ENCODE data around the gene LRRC42. TPM values are rescaled to one million over a fixed set of nuclear protein-coding genes. Genes with fewer than 3 reads are reported as not detected.

Gene LRRC42
- total and polyA plus RNA-seq, 7 donors: 15.2 to 25.4 (median 19.6) TPM

GRCh38 chr1:53962395-53962794 is 16.2 kb downstream of the LRRC42 start:
- no peaks in the 10 kb centered on the region for H3K9me3 ChIP-seq
- no peak for DNase-seq
- H3K27ac ChIP-seq: no peak overlapping the region
- intact Hi-C loops (cut with DNase I): no loop called here
- H3K36me3 ChIP-seq: peaks cover 21 to 83% (median 41%) of the 10 kb centered on the region in 4 donors
- WGBS, 2 donors: 96 to 98% methylated on average over 4 of the region's 4 CpGs
- no peak for TF ChIP-seq POLR2AphosphoS5 (IDR thresholded peaks at IDR 0.05)
- TF ChIP-seq CTCF (IDR thresholded peaks at IDR 0.05): no peak
- TF ChIP-seq POLR2A (IDR thresholded peaks at IDR 0.05): no peak
- no peak for TF ChIP-seq EP300 (IDR thresholded peaks at IDR 0.05)
- H3K27me3 ChIP-seq: no peaks in the 10 kb centered on the region
- H3K4me1 ChIP-seq: peaks cover 0 to 2% (median 1%) of the 10 kb centered on the region in 4 donors
- no peak overlapping the region for H3K4me3 ChIP-seq

GRCh38 chr1:53963460-53963859 is 17.3 kb downstream of the LRRC42 start:
- TF ChIP-seq POLR2AphosphoS5 (IDR thresholded peaks at IDR 0.05) (no peak), EP300 (IDR thresholded peaks at IDR 0.05) (no peak), POLR2A (IDR thresholded peaks at IDR 0.05) (no peak), CTCF (IDR thresholded peaks at IDR 0.05) (no peak)
- WGBS, 2 donors: 65 to 79% methylated on average over 4 of the region's 4 CpGs
- Histone ChIP-seq H3K36me3 (peaks cover 21 to 83% (median 47%) of the 10 kb centered on the region in 4 donors), H3K9me3 (no peaks in the 10 kb centered on the region), H3K27ac (no peak overlapping the region), H3K4me1 (no peaks in the 10 kb centered on the region), H3K4me3 (no peak overlapping the region), H3K27me3 (no peaks in the 10 kb centered on the region)
- intact Hi-C loops (cut with DNase I): no loop called here
- no peak for DNase-seq

DNA sequence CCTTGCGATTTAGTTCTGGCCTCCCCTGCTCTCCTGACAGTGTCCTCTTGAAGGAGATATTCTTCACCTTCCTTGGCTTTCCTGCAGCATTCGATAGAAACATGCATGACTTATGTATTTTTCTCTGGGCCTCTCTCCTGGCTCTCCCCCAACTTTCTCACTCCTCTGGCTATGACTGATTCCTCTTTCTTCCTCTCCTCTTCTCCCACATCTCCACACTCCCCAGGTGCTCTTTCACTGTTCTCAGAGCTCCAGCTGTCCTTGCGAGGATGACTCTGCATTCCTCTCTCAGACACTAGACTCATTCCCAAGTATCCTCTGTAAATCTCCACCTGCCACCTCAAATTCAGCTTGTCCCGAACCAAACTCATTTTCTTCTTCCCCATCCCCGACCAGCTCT is 18.0 kb downstream of the LRRC42 start:
- Histone ChIP-seq H3K36me3 (peaks cover 25 to 85% (median 46%) of the 10 kb centered on the region in 4 donors), H3K4me1 (no peaks in the 10 kb centered on the region), H3K27me3 (no peaks in the 10 kb centered on the region), H3K9me3 (no peaks in the 10 kb centered on the region), H3K4me3 (no peak overlapping the region), H3K27ac (no peak overlapping the region)
- 82 to 91% methylated on average over 5 of the region's 5 CpGs for WGBS, 2 donors
- intact Hi-C loops (cut with DNase I): no loop called here
- TF ChIP-seq EP300 (IDR thresholded peaks at IDR 0.05) (no peak), CTCF (IDR thresholded peaks at IDR 0.05) (no peak), POLR2AphosphoS5 (IDR thresholded peaks at IDR 0.05) (no peak), POLR2A (IDR thresholded peaks at IDR 0.05) (no peak)
- DNase-seq: no peak

DNA sequence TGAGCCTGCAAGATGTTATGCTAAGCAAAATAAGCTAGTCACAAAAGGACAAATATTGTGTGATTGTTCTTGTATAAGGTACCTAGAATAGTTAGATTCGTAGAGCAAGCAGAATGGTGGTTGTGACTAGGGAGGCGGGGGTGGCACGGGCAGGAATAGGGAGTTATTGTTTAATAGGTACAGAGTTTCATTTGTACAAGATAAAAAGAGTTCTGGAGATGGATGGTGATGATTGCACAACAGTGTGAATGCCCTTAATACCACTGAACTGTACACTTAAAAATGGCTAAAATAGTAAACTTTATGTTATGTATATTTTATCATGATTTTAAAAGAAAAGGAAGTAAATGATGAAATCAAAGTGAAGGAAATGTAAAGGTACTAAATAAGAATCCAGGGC is 20.6 kb downstream of the LRRC42 start:
- H3K4me3 ChIP-seq: no peak overlapping the region
- intact Hi-C loops (cut with DNase I): no loop called here
- 76 to 90% methylated on average over 3 of the region's 3 CpGs for WGBS, 2 donors
- H3K4me1 ChIP-seq: no peaks in the 10 kb centered on the region
- peaks cover 19 to 91% (median 42%) of the 10 kb centered on the region in 4 donors for H3K36me3 ChIP-seq
- DNase-seq: no peak
- no peak overlapping the region for H3K27ac ChIP-seq
- H3K27me3 ChIP-seq: no peaks in the 10 kb centered on the region
- H3K9me3 ChIP-seq: no peaks in the 10 kb centered on the region
- no peak for TF ChIP-seq CTCF (IDR thresholded peaks at IDR 0.05)
- TF ChIP-seq POLR2AphosphoS5 (IDR thresholded peaks at IDR 0.05): no peak
- TF ChIP-seq EP300 (IDR thresholded peaks at IDR 0.05): no peak
- no peak for TF ChIP-seq POLR2A (IDR thresholded peaks at IDR 0.05)

Measured in sigmoid colon (tissue), 7 donors.